ENCODE measurements around the gene TPRN.

TPRN gene

DNA sequence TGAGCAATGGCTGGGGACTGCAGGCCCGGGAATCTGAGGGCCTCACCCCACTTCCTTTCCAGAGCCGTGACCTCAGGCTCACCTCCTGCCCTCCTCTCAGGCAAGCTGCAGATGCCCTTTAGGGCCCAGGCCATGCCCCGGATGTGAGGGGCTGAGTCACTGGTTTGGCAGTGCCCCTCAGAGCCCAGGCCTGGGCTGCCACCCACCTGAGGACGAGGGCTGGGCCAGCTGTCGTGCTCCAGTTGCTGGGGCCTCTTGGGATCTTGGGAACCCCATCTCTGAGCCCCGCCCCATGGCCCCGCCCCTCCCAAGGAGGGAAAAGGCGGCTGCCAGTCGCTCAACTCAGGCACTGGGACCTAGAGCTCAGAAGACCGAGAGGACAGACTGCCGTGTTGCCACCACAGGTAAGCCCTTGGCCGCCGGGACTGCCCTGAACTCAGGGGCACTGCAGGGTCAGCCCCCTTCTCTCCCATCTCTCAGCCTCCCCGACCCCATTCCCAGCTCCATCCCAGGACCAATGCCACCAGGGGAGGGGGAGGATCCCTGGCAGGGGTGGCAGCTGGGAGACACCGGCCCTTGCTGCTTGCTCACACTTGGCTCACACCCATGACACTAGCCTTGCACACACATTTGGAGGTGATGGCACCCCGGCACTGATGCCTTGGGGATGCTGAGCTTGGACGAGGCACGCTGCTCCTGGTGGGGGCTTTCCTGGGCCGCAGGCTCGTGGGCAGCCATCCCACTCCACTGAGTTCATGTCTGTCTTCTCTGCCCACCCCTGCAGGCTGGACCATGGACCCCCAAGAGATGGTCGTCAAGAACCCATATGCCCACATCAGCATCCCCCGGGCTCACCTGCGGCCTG, 24.5 kb upstream of the TPRN start, which contains the start of gene CYSRT1:
Gene CYSRT1 (plus strand): TSS at position 345 of the 865 bp plus-strand sequence. CDS start 448 bp downstream, at position 793.
- no peak for DNase-seq

DNA sequence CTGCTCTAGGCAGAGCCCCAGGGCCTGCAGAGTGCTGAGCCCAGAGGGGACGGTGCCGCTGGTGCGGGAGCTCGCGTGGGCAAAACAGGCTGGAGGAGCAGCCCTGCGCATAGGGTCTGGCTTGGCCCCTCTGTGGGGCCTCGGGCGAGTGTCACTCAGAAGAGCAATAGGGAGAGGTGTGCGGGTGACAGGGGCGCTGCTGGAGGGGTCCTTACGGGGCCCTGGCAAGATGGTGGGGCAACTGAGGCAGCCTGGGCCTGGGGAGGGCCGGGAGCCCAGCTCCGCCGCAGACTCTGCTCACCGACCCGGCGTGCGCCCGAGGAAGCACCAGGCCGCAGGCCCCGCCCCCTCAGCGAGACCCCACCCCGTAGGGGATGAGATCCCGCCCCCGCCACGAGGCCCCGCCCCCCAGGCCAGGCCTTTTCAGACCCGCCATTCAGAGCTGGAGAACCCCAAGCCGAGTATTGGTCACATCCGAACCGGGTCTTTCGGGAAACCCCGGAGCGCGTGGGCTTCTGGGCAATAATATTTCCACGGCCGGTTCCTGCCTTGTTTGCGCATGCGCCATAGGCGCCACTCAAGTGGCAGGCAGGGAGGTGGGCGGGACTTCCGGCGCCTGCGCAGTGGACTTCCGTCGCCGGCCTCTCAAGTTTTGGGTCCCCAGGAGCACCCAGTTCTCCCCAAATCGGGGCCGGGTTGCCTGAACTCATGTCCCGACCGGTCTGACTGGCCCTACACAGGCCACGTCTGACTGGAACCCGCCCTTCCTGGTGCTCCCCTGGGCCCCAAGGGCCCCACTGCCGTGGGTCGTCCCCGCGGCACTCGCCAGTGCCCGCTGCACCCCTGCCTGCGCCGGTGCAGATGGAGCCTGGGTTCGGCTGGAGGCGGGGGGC, 22.8 kb upstream of the TPRN start:
- DNase-seq, result peak; percentile 98

DNA sequence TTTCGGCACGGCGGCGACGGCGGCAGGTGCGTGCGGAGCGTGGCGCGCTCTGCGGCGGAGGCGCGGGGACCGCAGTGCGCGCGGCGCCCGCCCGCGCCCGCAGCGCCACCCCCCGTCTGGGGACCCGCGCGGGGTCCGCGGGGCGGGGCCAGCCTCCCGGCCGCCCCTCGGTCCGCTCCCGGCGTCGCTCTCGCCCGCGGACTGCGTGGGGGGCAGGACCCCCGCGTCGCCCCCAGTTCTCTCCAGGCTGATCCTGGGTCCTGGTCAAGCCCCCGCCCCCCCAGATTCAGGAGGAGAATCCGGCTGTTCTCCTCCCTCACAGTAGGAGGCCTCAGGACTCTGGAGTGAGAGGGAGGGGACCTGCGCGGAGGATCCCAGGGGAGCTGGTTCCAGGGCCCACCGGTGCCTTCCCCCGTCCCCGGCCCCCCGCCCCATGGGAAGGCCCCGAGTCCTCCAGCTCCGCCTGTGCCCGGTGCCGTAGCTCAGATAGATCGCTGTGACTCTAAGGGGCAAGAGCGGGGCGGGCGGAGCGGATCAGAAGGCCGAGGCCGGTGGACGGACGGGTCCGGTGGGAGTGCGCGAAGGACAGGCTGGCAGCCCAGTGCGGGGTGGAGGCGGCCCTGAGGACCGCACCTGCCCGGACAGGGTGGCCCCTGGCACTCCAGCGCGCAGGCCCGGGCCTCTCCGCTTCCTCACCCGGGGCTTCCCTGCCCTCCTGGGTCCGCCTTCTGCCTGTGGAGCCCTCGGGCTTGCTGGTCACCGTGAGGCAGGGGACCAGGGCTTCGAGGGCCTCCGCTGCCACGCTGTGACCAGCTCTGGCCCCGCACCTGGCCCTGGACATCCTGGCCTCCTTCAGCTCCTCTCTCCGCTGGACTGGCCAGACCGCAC, 21.9 kb upstream of the TPRN start, which contains the start of gene RNF208:
Gene RNF208 (minus strand): TSS at position 51 of the 888 bp plus-strand sequence. CDS start 1,028 bp downstream, outside the sequence.
- no peak for DNase-seq

DNA sequence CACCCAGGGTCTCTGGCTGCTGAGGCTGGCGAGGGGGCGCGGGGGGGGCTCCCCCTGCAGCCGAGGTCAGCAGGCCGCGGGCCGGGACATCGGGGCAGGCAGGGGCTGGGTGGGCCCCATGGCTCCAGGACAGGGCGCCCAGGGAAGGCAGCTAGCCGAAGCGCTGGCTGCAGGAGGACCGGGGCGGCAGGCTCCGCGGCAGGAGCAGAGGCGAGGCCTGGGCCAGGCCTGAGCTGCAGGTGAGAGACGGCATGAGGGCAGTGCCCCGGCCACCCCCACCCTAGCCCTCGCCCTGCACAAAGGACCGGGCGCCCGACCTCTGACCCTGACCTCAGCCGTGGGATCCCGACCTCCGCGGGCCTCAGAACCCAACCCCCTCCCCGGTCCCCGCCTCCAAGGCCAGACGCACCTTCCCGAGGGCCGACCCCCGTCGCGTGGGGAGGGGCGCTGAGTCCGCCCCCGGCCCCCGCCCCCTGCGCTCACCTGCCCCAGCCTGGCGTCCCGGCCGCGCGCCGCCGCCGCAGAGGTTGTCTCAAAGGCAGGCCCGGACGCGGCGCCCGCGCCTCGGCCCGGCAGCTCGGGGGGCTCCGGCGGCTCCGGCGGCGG, 21.1 kb upstream of the TPRN start:
- DNase-seq, result no peak

DNA sequence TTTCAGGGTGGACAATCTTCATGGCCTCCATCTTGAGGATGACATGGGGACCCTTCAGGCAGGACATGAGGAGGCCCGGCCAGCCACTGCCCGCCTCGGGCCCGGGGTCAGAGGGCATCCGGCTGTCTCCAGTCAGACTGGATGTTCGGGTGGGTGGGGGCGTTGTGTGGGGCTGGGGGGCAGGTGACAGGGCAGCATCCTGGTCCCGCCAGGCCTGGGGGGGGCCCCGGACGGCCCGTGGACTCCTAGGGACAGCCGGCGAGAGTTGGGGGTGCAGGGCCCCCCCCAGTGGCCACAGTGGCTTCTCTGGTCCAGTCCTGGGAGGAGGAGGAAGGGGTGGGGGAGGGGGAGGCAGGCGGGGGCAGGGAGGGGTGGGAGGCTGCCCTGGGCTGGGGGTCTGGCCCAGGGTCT, 20.6 kb upstream of the TPRN start:
- DNase-seq, result no peak

DNA sequence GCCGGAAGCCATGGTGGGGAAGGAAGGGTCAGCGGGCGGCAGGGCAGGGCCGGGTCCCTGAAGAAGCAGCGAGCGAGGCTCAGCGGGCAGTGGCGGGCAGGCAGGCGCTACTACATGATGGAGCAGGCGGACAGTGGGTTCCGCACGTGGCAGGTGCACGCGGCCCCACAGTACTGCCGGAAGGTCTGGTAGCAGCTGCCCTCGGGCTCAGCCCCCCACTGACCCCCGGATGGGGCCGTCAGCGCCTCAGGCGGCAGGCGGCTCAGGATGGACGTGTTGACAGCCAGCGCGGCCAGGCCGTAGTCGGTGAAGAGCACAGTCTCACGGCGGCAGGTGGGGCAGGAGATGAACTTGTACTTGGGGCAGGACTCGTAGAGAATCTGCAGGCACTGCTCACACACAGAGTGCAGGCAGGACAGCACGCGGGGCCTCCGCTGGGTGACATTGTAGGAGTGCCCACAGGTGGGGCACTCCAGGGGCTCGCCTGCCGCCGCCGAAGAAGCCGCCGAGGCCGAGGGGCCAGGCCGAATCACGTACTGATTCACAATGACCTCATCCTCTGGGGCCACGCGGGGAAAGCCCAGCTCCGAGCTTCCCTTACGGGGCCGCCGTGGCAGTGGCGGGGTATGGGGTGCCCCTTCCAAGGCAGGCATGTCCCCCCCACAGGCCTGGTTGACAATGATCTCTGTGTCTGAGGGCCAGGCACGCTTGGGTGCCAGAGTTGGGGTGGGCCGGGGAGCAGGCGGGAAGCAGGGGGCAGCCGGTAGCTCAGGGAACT, 20.0 kb upstream of the TPRN start:
- no peak for DNase-seq

DNA sequence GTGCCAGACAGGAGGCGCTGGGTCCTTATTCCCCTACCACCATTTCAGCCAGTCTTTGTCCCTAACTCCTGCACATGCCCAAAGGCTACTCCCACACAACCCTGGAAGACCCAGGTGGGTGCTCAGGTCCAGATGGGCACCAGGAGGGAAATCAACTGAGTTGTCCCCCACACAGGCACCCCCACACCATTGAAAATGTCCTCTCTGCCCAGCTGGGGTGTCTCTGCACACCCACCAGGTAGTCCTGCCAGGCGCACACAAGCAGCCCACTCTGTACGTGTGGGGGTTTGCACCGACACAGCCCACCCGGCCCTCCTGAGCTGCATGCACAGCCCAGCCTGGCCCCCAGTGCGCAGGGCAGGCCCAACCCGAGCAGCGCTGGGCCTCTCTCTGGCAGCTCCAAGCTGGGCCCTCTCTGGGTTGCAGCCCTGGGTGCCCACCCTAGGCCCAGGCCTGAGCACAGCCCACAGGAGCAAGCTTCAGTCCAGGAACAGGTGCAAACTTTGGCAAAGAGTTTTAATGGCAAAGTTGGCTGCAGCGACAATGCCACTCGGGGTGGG, 19.3 kb upstream of the TPRN start:
- no peak for DNase-seq

DNA sequence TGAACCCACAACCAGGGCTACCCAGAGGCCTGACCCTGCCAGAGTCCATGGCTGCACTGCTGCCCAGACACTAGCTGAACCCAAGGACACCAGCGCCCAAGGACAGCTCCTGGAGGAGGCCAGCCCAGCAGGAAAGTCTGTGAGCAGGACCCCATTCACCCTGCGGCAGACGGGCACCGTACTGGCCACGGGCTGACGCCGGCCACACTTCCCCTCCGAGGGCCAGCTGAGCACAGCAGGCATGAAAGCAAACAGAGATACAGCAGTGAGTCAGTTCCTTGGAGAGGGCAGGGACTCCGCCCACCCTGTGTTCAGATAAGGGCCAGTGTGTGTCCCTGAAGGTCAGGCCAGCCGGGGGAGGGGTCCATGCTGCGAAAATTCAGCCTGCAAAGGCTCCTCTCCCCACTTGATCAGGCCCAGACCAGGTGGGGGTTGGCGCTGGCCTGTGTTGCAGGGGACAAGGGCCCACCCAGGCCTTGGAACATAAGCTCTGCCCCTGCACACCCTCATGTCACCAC, 18.3 kb upstream of the TPRN start:
- no peak for DNase-seq

DNA sequence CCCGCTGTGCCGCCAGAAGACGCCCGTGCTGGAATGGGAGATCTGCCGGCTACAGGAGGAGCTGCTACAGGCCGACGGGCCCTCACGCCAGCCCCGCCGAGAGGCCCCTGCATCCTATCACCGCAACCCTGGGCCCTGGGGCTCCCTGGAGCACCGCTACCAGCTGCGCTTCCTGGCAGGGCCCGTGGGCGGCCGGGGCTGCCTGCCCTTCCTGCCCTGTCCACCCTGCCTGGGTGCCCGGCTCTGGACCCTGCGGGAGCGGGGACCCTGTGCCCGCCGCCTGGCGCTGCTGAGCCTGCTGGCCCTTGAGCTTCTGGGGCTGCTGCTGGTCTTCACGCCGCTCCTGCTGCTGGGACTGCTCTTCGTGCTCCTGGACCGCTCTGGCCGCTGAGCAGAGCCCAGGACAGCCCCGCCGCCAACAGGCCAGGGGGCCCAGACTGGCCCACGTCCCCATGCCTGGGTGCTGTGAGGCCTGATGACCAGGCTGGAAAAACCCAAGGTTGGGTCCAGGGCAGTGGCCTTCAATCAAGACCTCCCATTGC, 17.7 kb upstream of the TPRN start:
- no peak for DNase-seq

DNA sequence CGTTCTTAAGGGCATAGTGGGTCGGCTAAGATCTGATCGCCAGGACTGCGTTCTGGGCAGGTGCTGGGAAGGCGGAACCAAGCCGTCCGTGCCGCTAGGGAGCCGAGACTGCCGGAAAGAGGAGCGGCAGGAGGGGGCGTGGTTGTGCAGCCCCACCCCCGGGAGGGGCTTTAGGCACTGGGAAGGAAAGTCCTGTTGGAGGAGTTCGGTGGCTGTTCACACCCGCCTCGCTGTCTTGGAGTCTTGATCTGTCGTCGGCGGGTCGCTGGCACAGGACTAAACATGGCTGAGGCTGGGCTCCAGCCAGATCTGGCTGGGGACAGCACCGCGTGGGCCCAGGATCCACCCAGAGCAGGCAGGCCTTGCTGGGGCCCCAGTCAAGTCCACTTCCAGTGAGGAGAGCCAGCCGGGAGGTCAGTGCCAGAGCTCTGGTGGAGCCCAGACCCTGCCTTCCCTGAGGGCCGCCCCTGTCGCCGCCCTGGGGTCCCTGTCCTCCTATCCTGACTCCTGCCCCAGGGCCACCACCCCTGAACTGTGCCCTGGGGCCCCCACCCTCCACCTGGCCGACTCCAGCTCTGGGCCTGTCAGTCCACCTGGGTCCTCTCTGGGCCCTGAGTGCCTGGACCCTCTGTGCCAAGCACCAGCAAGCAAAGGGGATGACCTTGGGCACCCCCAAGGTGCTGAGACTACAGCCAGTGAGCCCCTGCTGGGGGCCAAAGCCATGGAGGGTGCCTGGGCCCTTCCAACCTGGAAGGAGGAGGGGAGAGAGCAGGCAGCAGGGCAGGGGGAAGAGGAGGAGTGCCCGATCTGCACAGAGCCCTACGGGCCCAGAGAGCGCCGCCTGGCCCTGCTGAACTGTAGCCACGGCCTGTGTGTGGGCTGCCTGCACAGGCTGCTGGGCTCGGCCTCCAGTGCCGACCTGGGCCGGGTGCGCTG, 17.0 kb upstream of the TPRN start:
- DNase-seq, result no peak

DNA sequence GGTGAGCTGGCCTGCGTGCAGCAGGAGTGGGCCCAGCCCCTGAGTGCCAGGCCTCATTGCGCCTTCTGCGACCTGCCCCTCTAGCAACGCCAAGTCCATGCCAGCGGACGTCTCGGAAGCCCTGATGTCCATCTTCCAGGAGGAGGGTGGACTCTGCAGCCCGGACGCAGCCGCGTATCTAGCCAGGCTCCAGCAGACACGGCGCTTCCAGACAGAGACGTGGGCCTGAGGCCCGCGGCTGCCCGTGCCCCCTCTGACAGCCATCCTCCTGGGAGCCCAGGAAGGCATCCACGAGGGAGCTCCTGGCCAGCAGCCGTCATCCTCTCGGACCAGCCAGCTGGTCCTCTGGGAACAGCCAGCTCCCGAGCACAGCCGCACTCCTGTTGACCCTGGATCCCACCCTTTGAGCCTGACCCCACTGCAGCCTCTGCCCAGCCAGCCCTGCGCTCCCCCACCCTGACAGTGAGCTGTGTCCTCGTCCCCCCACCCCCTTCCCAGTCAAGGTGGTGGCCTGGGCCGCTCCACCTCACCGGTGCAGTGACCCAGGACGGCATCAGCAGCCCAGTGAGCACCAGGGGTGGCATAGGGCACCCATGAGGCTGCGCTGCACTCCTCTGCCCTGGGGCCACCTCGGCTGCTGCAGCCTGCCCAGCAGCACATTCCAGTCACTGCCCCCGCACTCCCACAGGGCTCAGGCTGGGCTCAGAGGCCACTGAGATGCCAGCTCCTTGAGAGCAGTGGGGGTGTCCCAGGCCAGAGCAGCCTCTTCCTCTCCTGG, 15.8 kb upstream of the TPRN start:
- no peak for DNase-seq

DNA sequence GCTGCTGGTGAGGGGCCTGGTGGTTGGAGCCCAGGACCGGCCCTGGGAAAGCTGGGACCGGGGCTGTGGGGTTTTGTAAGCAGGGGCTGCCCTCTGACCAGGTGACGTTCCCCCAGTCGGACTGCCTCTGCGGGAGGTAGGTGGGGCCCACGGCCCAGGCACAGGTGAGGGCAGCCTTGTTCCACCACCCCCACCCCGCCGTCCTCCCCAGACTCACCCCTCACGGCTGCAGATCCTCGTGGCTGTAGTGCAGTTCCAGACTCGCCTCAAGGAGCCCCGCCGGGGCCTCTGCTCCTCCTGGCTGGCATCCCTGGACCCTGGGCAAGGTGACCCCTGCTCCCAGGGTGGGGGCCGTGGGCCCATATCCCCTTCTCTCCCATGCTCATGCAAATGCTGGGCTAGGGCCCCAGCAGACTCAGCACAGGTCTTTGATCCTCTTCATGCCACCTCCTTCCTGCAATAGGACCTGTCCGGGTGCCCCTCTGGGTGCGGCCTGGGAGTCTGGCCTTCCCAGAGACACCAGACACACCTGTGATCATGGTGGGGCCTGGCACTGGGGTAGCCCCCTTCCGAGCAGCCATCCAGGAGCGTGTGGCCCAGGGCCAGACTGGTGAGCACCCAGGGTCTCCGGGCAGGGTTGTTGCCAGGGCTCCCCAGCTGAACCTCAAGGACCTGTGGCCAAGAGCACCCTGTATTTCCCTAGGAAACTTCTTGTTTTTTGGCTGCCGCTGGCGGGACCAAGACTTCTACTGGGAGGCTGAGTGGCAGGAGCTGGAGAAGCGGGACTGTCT, 14.8 kb upstream of the TPRN start:
- DNase-seq, result no peak

DNA sequence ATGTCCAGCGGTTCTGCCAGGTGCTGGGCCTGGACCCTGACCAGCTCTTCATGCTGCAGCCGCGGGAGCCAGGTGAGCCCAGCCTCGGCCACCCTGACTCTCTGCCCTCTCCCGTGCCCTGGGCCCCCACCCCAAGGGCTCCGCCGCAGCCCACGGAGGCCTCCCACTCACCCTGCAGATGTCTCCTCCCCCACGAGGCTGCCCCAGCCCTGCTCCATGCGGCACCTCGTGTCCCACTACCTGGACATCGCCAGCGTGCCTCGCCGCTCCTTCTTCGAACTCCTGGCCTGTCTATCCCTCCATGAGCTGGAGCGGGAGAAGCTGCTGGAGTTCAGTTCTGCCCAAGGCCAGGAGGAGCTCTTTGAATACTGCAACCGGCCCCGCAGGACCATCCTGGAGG, 14.1 kb upstream of the TPRN start:
- DNase-seq, result no peak

DNA sequence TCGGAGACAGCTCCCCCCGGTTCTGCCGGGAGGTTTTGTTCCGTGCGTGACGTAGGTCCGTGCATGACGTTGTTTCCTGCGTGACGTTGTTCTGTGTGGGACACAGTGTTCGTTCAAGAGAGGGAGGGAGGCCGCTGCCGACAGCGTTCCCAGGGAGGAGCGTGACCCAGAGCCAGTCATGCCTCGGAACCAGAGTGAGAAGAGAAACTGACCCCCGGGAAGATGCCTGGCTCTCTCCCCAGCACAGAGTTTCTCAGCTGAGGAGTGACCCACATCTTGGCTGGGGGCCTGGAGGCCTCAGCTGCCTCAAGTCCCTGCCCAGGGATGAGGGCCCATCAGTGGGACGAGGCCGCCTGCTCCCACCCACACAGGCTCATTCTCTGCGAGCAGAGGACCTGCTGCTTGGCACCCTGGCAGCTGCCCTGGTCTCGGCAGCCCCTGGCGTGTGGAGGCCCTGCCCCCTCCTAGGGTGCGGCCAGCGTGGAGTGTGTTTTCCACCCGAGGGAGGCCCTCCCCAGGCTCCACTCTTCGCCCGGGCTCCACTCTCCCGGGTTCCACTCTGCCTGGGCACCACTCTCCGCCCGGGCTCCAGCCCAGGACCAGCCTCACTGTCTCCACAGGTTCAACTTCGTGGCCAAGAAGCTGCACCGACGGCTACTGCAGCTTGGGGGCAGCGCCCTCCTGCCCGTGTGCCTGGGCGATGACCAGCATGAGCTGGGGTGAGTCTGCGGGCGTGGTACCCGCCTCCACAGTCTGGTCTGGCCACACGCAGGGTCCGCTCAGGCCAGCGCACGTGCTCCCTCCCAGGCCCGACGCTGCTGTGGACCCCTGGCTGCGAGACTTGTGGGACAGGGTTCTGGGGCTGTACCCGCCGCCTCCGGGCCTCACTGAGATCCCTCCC, 12.9 kb upstream of the TPRN start:
- no peak for DNase-seq

DNA sequence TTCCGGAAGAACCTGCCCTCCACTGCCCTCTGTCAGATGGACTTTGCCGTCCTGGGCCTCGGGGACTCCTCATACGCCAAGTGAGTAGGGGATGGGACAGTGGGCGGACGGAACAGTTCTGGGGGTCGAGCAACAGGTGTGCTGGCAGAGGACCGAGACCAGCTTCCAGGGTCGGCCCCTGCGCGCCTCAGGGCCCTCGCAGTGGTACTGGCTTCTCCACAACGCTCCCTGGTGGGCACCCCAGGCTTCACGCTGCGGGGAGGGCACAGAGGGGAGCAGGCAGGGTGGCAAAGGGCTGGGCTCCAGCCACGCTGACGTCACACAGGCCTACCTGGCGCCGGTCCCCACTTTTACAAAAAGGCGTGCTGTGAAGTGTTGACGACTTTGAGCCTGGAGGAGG, 12.0 kb upstream of the TPRN start:
- DNase-seq, result no peak

DNA sequence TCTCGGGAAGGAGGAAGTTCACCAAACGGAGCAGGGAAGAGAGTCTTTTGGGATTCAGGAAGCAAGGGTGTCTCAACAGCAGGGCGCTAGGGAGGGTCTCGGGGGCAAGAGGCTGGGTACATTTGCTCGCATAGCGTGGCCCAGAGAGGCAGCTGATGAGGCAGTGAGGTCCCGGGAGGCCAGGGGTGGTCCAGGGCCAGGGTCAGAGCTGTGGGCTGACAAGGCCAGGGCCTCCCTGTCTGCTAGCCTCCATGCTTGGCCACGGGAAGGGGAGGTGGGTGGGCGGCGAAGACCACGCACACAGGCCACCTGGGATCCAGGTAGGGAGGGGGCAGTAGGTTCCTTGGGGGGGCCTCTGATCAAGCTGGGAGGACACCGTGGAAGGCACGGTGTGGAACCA, 11.0 kb upstream of the TPRN start:
- no peak for DNase-seq

DNA sequence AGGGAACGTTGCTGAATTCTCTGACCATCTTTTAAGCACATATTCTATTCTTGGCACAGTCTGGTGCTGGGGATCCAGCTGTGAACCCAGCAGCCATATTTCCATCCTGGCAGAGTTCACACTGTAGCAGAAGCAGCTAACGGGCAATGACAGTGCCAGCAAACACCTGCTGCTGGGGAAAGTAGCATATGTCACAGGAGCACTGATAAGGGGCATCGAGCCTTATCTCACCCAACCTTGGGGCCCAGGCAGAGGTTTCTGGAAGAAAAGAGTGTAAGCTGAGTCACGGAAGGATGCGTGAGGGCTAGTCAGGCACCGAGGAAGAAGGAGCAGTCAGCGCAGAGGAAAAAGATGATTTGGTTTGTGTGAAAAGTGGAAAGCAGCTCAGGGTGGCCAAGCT, 6.1 kb upstream of the TPRN start:
- DNase-seq, result no peak
